Right ventricle myocardium inferior (tissue), 1 donor: ENCODE results near the gene GLS. TPM values are rescaled to one million over a fixed set of nuclear protein-coding genes. Genes with fewer than 3 reads are reported as not detected.

ENCODE experiments used
- ATAC-seq: fragments of 200-7000 bp; cut with Tn5 transposase; one replicate; pipeline ENCODE4 v1.9.1; 2020; ENCODE audit warnings: mild to moderate bottlenecking, moderate library complexity
- DNase-seq: peaks from one replicate; pipeline ENCODE4 v3.0.0; 2021; ENCODE audit errors: missing footprints
- intact Hi-C: fragments of 100-400 bp; cut with DNase I; formaldehyde crosslinking; loops from one replicate; pipeline ENCODE4 v1.11.0; 2022
- total RNA-seq: library from RNA; stranded (reverse); fragmentation: NEBNext Ultra II Directional; extraction: Animal tissue kit (Norgen Biotek cat#: 25700); gene quantifications from one replicate; pipeline ENCODE4 v1.2.1, GENCODE V29; 2021
- donor health status: DM: no; HTN: yes; CAD: no; lungs with severe emphysema.

GLS gene
- total RNA-seq, 1 donor from 2014 or later, result 44.8 TPM

- no peak for DNase-seq
- intact Hi-C loops, result no loop called here
- no peak for ATAC-seq
Observed at GRCh38 chr2:190997526-190998113, 117.0 kb downstream of the GLS start.

GRCh38 chr2:190999058-190999457 is 118.4 kb downstream of the GLS start:
- intact Hi-C loops, result no loop called here
- ATAC-seq (no peak), DNase-seq (no peak)

DNA sequence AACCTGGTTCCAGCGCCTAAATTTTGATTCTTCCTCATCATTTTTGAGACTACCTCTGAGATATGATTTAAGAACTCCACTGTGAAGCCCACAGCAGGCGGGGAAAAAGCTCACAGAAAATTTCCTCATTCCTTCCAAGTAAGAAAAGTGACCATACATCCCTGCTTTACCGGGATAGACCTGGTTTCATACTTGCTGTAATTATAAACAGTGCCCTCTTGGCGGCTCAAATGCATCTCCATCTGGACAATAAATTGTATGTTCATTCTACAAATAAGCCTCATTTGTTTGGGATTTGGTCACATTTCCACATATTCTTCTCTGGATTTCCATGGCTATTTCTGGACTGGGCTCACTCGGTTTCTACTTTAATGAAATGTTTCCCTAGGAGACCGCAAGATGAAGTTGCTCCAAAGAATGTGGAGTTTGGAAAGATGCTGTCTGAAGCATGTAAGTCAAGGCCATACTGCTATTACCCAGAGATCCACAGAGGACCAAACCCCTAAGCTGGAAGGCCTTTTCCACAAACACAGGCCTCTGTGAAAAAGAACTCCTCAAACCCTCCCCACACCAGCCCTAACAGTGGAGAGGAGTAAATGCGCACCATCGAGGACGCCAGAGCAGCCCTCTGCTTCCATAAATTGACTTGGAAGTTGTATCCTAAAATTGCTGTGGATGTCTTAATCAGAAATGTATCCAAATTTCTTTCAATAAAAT is 119.5 kb downstream of the GLS start:
- DNase-seq (no peak), ATAC-seq (no peak)
- intact Hi-C loops, result no loop called here

DNA sequence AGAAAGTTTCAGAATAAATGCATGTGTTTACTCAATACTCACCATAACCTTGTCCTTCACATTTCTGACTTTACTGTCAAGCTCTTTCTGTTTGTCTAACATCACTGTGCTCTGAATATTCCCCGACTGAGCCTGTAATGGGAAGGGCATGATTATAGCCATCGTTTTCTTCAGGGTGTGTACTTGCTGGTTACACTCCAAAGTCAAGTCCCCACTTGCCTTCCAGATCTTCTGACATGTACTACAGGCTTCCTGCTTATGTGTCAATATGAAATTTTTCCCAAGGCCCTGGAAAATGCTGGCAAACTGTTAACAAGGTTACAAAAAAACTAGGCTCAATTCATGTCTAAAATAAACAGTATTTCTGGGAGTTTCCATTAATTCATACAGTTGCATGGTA is 120.4 kb downstream of the GLS start:
- no peak for ATAC-seq
- intact Hi-C loops, result no loop called here
- DNase-seq, result no peak

- intact Hi-C loops, result no loop called here
- DNase-seq (no peak), ATAC-seq (no peak)
Observed at GRCh38 chr2:191001624-191002023, 121.0 kb downstream of the GLS start.

DNA sequence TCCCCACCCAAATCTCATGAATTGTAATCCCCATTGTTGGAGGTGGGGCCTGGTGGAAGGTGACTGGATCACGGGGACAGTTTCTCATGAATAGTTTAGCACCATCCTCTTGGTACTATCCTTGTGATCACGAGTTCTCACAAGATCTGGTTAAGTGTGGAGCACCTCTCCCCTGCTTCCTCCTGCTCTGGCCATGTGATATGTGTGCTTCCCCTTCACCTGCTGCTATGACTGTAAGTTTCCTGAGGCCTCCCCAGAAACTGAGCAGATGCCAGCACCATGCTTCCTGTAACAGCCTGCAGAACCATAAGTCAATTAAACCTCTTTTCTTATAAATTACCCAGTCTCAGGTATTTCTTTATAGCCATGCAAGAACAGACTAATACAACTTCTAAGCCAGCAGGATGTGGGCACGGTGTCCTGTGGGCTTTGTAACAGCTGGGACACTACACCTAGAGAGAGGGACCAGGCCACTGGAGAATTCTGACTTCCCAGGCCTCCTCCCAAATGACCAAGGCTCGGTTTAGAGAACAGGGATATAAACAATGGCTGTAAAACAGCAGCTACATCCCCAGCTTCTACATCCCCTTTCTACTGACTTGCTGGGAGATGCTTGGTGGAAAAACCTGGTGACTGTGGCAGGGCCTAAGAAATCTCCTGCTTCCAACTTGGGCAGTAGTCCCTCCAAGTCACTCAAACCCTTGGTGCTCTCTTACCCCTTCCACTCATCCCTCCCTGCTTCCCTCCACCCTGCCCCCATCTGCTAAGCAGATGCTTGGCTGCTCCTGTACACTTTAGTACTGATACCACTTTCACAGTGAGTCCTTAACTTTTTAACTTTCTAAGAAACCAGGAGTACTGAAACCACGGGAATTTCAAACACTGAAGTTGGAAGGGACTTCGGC is 123.0 kb downstream of the GLS start:
- ATAC-seq (no peak), DNase-seq (no peak)
- intact Hi-C loops, result no loop called here

DNA sequence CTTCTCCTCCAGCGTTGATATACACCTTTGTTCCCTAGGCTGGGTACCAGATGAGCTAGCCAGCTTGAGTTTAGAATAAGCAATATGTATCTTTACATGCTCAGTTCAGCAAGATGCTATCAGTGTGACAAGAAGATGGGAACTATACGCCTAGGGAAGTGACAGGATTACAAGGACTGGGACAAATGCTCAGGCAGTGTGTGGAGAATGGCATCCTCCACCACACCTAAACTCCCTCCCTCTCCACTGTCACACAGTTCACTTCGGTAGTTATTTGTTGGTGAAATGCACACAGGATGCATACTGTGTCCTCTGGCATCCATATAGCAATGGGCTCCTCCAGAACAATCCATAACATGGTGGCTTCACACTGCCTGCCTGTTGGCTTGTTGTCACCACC is 125.7 kb downstream of the GLS start:
- intact Hi-C loops, result no loop called here
- ATAC-seq (no peak), DNase-seq (no peak)

DNA sequence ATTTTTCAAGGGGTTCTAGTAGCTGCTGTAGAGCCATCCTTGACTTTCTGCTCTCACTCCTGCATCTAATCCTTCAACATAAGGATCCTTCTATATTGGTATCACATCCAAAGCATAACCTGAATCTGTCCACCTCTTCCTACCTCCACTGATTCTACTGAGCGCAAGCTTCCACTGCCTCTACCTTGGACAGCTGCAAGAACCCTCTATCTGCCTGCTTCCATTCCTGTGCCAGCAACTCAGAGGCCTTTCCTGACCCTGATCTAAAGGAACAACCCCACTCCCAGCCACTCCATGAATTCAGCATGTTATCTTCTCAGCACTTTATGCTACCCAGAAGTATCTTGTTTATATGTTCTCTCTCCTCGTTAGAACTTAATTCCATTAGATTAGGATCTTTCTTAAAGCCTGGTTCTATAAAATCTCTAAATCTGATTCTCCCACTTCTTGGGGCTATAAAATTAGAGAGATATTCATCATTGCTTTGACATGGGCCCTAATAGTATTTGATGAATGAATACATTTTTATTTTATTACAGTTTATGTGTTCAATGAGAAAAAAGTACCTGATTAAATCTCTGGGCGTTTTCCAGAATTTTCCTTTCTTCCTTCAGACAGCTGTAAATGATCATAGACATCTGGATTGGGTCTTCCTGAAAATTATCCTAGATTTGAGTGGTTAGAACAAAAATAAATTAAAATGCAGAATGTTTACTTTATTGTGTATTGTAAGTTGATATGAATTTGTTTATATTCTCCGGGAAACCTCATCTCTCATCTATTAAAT is 126.6 kb downstream of the GLS start:
- DNase-seq (no peak), ATAC-seq (no peak)
- intact Hi-C loops, result no loop called here

DNA sequence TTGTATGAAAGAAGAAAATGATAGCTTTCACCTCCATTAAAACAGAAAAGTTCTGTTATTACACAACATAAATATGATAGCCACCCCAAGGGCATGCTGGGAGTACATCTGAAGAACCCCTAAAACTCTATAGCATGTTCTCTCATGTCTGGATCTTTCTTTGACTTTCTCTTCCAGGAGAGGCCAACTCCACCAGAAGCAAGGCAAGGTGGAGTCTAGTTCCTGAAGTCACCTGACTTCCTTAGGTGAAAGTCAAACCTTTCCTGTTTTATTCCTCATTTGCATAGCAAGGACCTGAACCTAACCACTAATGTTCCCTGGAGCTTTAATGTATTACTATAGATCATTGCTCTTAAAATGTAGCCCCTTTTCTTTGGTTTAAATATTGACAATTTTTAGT is 127.7 kb downstream of the GLS start:
- no peak for ATAC-seq
- intact Hi-C loops, result no loop called here
- no peak for DNase-seq

DNA sequence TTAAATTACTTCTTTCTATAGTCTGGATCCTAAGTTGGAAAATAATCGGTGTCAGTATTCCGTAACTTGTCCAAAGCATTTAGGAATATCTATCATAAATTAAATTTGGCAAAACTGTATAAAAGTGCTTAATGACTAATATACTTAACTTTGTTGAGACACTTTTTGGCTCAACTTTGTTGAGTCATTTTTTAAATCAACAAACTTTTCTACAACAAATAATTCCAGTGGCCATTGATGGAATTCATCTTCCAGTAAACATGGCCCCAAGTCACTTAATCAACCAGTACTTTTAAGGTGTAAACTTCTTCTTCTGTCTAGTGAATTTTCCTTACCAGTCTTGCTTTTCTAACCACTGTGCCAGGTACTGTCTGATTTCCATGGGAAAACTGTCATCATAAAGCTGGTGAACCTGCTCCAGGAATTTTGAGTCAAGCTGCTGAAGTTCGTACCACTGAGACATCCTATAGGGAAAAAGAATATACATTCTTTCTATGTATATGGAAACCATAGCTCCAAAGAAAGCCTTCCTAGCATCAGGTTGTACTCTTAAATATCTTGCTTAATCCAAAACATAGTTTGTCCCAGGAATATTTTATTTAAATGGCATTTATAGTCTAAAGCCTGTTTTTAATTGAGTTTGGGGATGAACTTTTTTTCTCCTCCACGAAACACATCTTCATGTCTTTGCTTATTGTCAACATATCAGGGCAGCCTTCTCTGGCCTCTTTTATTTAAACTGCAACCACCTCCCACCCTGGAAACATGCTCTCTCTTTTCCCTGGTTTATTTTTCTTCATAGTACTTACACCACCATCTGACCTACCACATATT is 129.1 kb downstream of the GLS start:
- intact Hi-C loops, result loop anchor here (5.0 to 10.0 kb wide), 2 partner anchors 157 to 665 kb away; partner anchors contain the start of gene NABP1
- DNase-seq (no peak), ATAC-seq (no peak)

DNA sequence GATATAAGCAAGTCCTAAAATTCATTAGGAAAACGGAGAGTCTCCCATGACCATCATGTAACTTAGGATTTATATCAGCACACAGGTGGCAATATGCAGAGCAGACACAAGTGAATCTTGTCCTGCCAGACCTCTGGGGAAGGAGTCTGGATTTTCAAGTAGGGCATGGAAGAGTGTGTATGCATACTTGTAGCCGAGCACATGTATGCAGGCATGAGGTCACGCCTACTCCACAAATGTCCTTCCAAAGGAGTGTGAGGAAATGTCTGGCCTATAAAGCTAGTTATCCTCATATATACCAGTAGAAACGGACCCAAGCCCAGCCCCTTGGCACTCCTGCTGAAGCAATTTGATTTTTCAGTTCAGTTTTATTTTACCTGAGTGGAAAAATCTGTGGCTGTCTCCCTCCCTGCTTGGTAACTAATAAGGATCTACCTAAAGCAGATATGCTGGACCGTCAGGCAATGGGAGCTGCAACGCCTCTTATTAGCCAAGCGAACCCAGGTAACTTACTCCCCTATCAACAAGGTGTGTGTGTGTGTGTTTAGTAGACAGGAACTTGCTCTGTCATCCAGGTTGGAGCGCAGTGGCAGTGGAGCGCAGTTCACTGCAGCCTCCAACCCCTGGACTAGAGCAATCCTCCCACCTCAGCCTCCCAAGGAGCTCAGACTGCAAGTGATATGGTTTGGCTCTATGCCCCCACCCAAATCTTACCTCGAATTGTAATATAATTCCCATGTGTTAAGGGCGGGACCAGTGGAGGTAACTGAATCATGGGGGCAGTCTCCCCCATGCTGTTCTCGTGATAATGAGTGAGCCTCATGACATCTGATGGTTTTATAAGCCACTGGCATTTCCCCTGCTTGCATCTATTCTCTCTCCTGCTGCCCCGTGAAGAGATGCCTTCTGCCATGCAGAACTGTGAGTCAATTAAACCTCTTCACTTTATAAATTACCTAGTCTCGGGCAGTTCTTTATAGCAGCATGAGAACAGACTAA is 130.6 kb downstream of the GLS start:
- intact Hi-C loops, result loop anchor here (5.0 to 10.0 kb wide), 2 partner anchors 159 to 664 kb away; partner anchors contain the start of gene NABP1
- ATAC-seq (no peak), DNase-seq (no peak)

- ATAC-seq (no peak), DNase-seq (no peak)
- intact Hi-C loops, result loop anchor here (5.0 to 10.0 kb wide), 2 partner anchors 160 to 662 kb away; partner anchors contain the start of gene NABP1
Observed at GRCh38 chr2:191012346-191012745, 131.7 kb downstream of the GLS start.

DNA sequence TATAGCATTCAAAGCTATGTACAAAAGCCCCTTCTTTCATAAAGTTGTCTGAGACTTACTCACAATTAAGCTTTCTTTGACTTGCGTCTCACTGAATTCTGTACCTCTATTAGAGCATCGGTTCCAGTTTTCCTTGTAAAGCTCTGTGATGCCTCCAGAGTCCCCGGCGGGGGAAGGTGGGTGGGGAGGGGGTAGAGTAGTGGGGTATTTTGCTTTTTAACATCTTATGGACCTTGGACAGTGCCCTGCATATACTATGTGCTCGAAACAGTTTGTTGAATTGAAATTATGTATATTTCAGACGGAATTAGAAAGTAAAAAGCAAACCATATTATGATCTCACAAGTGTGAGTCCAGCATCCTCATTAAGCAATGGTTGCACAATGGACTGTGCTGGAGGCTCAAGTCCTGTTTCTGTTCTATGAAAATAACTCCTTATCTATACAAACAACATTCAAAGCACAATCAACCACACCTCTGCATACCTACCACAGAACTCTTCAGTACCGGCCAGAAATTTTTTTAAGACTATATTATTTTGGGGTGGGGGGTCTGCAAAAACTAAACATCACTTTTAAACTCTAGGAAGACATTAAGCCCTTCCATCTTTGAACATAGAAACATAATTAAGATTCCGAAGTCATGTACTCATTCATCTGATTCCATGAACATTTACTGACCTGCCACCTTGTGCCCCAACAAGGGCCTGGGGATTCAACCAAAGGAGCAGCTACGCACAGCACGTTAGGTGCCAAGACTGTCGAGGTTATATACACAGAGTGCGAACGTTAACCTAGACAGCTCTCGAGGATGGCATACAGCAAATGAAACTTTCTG is 132.4 kb downstream of the GLS start:
- intact Hi-C loops, result loop anchor here (5.0 to 10.0 kb wide), 2 partner anchors 161 to 662 kb away; partner anchors contain the start of gene NABP1
- ATAC-seq (peak; percentile 9), DNase-seq (no peak)

DNA sequence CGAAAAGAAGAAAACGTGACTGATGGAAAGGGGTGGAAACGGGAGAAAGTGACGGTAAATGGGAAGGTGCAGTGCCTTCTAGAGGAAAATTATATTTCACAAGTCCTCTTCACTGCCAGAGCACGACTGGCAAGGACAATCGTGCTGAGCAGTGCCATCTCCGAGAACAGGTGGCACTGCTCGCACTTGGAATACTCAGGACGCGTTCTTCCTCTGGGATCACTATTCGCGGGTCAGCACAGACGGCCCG is 133.0 kb downstream of the GLS start:
- intact Hi-C loops, result loop anchor here (5.0 to 10.0 kb wide), 2 partner anchors 161 to 661 kb away; partner anchors contain the start of gene NABP1
- no peak for ATAC-seq
- no peak for DNase-seq

DNA sequence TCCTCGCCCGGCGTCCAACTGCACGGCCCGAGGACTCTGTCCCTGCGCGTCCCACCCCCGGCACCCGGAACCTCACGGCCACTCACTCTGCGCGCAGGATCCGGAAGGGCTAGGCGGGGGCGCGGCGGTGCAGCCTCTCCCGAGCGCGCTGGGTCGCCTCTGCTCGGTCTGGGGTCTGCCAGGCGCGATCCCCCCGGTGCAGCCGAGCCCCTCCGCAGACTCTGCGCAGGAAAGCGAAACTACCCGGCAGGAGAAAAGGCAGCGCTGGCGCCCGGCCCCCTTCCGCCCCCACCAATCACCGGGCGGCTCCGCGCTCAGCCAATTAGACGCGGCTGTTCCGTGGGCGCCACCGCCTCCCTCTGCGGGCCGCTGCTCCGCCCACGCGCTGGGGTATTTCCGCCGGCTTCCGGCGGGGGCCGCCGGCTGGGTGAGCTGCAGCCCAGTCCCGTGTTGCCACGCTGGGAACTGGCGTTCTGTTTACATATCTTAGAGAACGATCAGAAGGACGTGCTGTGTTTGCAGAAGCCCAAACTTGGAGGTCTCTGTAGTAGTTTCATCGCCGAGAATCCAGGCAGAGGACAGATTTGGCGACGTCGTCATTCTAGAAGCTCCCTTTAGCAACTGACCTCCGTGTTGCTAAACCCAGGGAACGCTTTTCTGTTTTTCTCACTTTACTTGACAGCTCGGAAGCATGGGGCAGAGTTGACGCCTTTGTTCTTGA is 133.5 kb downstream of the GLS start, which contains the start of gene STAT1:
Gene STAT1 (minus strand): TSS at position 240 of the 721 bp plus-strand sequence. CDS start 4,168 bp downstream, outside the sequence.
- DNase-seq, result peak; percentile 97
- ATAC-seq, result peak; percentile 97
- intact Hi-C loops, result loop anchor here (2.0 to 10.0 kb wide), 4 partner anchors 33 to 661 kb away; partner anchors contain the start of gene NABP1
